GM10266 (cell line): ENCODE results near the gene PPIC.

ENCODE experiments used
- DNase-seq: peaks from one replicate; pipeline ENCODE4 v3.0.0; 2012; ENCODE audit errors: extremely low spot score
- CTCF ChIP-seq: IDR thresholded peaks from 2 replicates; pipeline ENCODE4 v1.5.1; 2012; ENCODE audit warnings: mild to moderate bottlenecking, low read depth; ENCODE audit not compliant: control insufficient read depth, insufficient read depth; ENCODE audit errors: missing control alignments

Gene PPIC

GRCh38 chr5:123039673-123040072 is 3.1 kb upstream of the PPIC start:
- no peak for DNase-seq
- TF ChIP-seq CTCF, result no peak

- DNase-seq, result no peak
- TF ChIP-seq CTCF, result no peak
Measured at GRCh38 chr5:123037104-123037418, 536 bp upstream of the PPIC start.

- peak; percentile 32 for DNase-seq
Measured at GRCh38 chr5:123035918-123036390, 571 bp downstream of the PPIC start.

GRCh38 chr5:123035360-123035917 is 1.1 kb downstream of the PPIC start:
- TF ChIP-seq CTCF, result no peak
- DNase-seq, result peak; percentile 25

More at GRCh38 chr5:123035918-123036390, 571 bp downstream of the PPIC start:
- no peak for TF ChIP-seq CTCF

GRCh38 chr5:123033157-123033671 is 3.3 kb downstream of the PPIC start:
- TF ChIP-seq CTCF, result no peak
- DNase-seq, result no peak

GRCh38 chr5:123028222-123028621 is 8.3 kb downstream of the PPIC start:
- DNase-seq, result no peak
- TF ChIP-seq CTCF, result no peak

- no peak for TF ChIP-seq CTCF
- no peak for DNase-seq
Measured at GRCh38 chr5:123014689-123015088, 21.8 kb downstream of the PPIC start.
